HG03558 (cell line): ENCODE data around the gene TERC.
A peak's percentile ranks its signal among the peaks of the same experiment; 100 is the strongest.

Source experiments
- ATAC-seq: cut with Tn5 transposase; IDR thresholded peaks from one replicate; pipeline ENCODE4 v1.9.1; 2021; ENCODE audit warnings: moderate number of reproducible peaks; ENCODE audit not compliant: unreplicated experiment; ENCODE audit errors: extremely low read depth

TERC gene

DNA sequence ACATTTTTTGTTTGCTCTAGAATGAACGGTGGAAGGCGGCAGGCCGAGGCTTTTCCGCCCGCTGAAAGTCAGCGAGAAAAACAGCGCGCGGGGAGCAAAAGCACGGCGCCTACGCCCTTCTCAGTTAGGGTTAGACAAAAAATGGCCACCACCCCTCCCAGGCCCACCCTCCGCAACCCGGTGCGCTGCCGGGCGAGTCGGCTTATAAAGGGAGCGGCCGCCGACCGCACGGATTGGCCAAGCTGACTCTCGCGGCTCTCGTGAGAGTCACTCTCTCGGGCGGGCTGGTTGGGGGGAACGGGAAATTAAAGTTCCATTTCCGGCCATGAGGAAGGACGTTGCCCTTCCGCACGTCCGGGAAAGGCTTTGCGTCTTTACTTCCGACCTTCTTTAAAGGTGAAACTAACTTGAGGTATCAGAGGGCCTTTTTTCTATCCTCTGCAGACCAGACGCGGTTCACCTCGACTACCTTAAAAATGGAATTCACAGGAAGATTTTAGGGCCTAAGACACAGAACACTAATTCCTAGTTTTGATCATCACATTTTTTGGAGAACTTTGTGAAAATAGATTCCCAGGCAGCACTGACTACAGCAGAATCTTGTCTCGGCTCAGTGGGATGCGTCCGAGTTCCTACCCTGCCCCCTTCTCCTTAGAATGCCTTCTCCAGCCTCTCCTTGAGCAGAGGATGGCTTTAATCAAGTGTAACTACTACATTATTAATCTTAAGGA is at the start of gene TERC:
TSS of gene TERC (minus strand) at position 179 of the 731 bp plus-strand sequence.
- ATAC-seq = peak; percentile 36

DNA sequence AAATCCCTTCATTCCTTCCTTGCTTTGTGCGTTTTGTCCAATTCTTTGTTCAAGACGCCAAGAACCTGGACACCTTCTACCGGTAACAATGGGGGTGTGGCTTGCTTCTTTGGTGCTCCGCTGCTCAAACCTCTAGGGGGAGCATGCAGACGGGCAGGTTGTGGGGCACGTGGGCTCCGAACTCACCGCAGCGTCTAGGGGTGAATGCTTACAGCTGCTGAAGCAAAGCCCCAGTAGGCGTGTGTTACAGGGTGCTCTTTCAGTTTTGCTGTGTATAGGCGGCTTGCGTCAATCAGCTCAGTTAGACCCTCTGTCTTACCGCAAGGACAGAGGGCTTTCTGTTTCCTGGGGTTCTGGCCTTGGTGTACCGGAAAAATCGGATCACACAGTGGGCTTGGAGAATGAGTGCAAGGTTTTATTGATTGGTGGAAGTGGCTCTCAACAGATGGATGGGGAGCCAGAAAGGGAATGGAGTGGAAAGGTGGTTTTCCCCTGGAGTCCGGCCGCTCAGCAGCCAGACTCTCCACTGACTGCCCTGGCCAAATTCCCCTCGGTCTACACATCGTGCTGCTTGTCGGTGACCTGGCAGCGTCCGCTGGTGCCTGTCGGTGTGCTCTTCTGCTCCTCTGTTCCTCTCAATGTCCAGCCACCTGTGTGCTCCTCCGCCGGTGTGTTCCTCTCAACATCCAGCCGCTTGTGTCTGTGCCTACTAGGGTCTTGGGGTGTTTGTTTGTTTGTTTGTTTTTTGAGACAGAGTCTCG is 49.1 kb upstream of the TERC start:
- peak; percentile 85 for ATAC-seq

DNA sequence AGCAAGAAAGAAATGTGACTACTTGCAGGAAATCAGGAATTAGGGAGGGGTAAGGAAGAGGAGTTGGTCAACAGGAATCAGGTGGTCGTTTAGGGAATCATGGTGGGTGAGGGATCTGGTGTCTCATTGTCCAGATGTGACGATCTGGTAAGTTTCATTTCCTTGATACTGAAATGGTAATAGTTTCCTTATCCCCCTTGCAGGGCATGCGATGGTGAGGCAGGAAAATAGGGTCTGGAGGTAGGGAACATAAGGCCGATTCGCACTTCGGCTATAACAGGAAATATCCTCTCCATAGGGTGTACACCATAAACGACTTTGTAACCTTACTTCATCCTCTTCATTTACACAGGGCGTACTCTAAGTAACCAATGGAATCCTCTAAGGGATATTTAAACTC is 48.4 kb upstream of the TERC start:
- no peak for ATAC-seq

DNA sequence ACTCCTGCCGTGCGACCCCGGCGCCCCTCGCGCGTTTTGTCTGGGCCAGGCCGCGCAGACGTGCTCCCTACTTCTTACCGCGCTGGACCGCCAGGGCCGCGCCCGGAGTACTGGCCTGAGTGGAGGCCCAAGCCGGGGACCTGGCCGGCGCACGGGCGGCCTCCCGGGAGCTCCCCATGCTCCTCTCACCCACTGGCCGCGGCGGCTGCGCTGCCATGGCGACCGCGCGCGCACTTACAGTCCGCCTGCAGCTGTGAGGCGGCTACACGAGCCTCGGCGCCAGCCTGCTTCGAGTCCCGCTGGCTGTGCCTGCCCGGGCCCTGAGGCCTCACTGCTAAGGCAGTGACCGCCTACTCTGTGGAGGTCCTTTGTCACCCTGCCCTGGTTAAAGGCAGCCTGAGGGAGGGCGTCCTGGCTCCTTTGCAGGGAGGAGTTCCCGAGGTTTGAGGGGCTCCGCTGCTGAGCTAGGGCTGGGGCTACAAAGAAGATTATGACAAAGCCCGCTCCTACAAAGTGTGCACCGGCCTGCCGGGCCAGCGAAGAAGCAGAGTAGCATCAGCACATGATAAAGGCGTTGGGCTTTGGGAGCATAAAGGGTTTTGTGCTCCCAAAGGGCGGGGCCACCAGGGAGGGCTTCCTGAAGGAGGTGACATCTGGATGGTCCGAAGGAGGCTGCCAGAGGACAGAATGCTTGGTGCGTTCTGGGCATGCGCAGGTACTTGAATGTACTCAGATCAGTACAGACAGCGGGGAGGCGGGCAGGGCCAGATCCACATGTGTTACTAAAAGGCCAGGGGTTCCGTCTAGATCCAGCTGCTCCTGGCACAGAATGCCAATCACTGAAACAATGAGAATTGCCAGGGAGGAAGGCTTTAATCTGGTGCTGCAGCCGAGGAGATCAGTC is 47.7 kb upstream of the TERC start, which contains the start of the genes LRRC34 and LRRIQ4:
TSS of gene LRRC34 (minus strand) at position 573 of the 904 bp plus-strand sequence. CDS start at position 217, 356 bp downstream.
TSS of gene LRRIQ4 (plus strand) at position 539 of the 904 bp plus-strand sequence. CDS start 9,052 bp downstream, outside the sequence.
- ATAC-seq = peak; percentile 38

DNA sequence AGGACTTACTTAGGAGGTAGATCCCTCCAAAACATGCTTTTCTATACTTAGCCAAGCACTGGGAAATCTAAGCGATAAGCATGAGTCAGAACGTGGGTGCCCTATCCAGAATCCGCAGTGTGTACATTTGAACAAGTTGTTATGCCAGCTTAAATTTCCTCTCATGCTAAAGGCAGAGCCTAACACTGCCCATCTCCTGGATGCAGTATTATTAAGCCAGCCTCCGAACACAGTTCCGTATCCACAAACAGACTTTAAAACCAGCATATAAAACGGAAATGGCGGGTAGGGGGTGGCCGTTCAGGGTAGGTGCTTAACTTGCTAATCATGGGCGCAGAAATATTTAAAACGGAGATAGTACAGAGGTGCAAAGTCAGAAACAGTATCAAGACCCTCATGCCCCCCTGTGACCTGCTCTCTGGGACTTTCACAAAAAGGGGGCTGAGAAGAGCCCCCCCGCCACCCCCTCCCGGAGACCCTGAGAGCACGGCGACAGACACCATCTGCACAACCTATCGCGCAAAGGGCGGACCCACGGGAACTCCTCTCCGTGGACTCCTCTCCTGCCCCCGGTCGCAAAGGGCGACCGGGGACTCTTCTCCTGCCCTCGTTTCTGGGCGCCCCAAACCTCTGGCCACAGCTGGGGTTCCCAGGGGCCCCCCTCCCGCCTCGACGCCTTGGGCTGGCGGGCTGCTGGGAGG is 46.9 kb upstream of the TERC start:
- ATAC-seq = no peak

DNA sequence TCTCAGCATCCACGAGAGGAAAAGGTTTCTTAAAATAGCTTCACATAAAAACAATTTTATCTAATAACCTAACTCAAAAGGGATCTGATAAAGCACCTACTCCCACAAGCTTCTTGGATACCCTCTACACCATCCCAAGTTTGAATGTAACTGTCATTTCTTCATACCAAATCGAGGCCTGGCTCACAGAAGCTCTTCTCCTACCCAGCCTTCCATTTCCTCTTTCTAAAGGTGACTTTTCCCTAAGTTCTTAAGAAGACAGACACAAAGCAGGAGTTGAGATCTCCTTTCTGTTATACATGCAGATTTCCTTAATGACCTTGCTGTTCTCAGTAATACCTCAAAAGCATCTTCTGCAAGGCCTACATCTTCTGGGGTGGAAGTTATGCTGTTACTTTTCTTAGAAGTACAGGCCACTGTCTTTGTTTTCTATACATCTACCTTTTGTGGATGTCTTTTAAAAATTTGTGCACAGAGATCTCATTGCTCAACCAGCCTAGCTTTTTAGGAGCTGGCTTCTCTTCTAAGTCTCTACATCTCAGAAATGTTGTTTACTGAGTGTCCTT is 44.5 kb upstream of the TERC start:
- no peak for ATAC-seq

DNA sequence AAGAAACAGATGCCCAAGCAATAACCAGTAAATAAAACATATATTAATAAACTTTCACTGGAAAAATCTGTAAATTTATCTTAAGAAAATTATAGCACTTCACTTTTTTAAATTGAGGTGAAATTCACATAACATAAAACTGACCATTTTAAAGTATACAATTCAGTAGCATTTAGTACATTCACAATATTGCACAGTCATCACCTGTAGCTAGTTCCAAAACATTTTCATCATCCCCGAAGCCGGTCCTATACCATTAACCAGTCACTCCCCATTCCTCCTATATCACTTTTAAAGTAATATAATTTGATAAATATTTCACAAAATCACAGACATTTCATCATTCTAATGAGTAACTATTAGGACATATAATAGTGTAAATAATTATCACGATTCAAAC is 39.8 kb upstream of the TERC start:
- ATAC-seq = no peak

DNA sequence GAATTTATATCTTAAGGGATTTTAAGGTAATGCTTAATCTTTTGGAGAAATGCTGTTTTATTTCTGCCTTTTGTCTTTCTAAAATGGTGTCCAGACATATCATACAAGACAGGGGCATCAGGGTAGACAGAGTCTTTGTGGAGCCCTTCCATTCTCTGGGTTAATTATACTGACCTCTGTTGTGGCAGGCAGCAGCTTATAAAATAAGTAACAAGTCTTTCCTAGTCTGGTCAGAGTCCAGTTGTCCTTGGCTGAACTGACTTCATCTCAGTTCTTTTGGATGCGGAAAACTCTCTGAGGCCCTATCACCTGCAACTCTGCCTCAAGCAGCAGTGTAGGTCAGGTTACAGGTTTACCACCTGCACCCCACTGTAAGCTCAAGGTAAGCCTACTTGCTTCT is 27.5 kb upstream of the TERC start:
- no peak for ATAC-seq

DNA sequence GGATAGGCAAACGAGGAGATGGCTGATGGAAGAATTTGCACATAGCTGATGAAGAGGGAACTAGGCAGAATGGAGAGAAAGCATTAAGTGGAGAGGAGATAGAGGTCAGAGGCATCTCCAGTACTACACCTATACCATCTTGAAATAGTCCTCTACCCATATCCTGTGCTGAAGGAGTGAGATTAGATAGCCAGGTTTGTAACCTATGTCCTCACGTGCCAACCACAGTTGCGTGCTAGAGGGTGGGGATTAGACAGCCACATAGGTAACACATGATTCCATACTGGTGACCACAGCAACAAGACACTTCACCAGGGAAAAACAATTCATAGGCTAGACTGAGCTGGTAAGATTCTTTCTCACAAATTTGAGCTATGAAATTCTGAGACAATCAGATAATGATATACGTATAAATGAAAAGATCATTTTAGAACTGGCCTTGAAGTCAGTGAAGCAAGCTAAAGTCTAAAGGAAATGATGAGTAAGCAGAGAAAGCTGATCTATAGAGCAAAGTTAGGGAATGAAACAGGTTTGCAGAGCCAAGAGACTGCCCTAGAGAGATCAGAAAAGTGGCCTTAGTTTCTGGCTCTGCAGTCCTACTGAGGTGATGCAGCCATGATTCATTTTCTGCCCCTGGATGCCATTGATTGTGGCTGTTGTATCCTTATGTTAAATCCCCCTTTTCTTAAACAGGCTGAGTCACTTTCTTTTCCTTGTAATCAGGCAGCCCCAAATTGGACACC is 26.0 kb upstream of the TERC start:
- ATAC-seq = no peak

DNA sequence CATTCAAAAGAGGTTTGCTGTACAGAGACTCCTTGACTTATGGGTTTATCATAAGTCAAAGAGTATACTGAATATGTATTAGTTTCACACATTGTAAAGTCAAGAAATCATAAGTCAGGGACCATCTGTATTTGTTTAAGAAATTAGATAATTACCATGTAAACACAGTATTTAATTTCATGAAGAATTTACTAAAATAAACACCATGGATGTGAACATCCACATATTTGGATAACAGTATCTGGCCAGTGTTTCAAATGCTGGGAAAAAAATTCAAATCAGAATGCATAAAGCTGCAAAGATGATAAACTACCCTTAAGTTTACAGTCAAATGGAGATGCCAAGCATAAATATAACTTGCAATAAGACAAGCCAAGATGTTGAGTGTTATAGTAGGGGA is 25.4 kb upstream of the TERC start:
- no peak for ATAC-seq

DNA sequence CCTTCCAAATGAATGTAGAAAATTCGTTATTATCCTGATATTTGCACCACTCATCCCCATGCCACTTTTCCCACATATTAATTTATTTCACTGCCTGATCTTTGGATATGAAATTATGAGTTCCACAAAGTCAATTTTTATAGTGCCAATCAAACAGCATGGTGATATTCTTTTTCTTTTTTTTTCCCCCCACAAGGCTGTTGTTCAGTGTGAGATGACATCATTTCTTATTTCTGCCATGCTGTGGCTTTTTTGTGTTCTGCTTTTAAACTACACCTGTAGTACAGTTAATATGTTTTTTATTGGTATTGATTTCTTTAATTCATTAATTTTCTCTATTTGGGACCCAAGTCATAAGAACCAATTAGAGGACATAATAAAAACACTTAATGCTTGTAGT is 22.9 kb upstream of the TERC start:
- ATAC-seq = no peak

DNA sequence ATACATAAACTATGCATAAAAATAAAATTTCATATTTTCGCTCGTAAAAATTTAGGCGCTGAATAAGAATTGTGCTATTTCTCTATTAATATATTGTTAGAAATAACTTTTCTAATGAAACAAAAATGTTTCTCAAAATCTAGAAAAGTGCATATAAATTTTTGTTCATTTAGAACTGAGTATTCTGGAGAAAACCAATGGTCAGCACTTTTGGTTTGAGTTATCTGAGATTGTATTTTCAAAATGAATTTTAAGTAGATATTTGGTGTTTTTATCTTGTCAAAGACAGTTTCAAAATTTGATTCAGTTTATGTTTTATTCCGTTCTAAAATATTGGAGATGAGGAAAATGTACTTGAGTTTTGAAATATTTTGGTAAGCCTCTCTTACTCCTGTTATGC is 22.3 kb upstream of the TERC start:
- no peak for ATAC-seq

DNA sequence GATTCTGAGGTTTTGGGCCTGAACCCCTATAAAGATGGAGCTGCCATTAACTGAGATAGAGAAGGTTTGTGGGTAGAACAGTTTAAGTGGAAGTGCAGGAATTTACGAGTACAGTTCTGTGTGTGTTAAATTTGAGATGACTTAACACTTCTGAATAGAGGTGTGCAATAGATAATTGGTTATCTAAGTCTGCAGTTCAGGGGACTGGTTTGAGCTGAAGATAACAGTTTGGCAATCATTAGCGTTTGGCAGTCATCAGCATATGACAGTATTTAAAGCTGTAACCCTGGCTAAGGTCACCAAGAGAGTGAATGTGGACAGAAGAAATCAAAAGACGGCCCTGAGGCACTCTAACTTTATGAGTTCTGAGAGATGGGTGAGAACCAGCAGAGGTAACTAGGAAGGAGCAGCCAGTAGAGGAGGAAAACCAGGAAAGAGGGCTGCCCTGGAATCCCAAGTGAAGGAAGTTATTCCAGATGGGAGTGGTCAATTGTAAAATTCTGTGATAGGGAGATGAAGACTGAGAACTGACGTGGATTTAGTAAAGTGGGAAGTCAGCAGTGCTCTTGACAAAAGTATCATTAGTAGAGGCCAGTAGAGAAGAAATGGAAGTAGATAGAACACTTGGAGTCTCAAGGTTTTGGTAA is 16.5 kb upstream of the TERC start:
- no peak for ATAC-seq

DNA sequence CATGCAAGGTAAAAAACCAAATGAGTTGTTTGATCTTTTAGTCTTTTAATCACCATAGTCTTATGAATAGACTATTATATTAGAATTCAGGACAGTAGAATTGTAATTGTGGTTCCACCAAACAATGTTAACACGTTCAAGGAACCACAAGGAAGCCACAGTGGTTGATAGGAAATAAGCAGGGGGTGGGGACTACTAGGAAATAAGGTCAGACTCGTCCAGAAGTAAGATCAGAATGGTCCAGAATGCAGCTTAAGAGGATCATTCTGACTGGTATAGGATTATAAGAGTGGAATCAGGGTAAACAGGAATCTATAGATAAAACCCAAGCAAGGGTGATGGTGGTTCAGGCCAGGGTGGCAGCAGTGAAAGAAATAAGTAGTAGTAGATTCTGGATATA is 15.9 kb upstream of the TERC start:
- ATAC-seq = no peak

DNA sequence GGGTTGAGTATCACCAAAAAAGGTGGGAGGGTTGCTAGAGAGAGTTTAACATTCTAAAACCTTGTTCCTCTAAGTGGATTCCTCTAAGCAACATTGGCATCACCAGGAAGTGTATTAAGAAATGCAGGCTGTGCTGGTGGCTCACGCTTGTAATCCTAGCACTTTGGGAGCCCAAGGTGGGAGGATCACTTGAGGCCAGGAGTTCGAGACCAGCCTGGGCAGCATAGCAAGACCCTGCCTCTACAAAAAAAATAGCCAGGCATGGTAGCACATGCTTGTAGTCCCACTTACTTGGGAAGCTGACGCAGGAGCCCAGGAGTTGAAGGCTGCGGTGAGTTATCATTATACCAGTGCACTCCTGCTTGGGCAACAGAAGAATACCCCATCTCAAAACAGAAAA is 13.0 kb upstream of the TERC start:
- ATAC-seq = no peak

DNA sequence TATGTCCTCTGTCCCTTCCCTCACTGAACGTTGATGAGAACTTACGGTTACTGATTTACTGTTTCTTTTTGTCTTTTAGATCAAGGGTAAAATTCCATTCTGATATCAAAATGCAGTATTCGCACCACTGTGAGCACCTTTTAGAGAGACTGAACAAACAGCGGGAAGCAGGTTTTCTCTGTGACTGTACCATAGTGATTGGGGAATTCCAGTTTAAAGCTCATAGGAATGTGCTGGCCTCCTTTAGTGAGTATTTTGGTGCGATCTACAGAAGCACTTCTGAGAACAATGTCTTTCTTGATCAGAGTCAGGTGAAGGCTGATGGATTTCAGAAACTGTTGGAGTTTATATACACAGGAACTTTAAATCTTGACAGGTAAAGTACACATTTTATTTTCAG is 9.3 kb upstream of the TERC start:
- no peak for ATAC-seq

DNA sequence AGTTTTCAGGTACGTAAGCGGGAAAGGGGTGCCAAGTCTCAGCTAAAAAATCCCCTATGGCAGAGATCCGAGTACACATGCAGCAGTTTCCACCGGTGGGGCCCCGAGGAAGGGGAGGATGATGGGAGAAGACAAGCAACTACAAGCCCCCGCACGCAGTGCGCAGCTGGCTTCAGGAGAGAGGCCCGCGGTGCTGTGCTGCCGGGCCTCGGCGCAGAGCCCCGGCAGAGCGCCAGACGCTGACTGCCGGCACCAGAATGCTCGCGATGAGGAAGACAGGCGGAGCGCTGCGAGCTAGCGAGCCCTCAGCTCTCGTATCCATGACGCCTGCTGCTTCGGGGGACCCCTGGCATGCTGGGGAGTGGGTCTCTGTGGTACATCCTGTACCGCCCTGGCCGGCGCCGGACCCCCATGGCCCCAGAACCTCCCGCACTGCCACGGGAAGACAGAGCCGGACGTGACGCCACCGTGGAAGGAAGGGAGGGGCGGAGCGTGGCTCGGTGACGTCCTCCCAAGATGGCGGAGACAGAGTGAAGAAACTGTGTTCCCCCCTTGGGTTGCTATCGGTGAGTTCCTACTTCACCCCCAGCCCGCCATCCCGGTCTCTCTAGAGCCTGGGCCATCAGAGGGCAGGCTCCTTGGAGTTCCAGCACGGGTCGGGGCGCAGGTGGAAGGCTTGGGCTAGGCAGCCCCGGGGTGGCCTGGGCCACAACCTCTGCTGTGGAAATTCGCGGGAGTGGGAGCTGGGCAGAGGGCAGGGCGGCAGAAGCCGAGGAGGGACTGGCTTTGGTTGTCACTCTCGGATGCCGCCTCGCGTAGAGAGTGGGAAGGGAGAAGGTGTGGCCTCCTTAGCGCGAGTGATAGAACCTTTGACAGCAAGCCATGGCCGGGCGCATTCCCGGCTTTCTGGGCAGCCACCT is 8.3 kb upstream of the TERC start, which contains the start of gene MYNN:
TSS of gene MYNN (plus strand) at position 500 of the 920 bp plus-strand sequence. CDS start 900 bp downstream, outside the sequence.
- peak; percentile 56 for ATAC-seq
